ENCODE results near the gene MUC13.

MUC13 gene

DNA sequence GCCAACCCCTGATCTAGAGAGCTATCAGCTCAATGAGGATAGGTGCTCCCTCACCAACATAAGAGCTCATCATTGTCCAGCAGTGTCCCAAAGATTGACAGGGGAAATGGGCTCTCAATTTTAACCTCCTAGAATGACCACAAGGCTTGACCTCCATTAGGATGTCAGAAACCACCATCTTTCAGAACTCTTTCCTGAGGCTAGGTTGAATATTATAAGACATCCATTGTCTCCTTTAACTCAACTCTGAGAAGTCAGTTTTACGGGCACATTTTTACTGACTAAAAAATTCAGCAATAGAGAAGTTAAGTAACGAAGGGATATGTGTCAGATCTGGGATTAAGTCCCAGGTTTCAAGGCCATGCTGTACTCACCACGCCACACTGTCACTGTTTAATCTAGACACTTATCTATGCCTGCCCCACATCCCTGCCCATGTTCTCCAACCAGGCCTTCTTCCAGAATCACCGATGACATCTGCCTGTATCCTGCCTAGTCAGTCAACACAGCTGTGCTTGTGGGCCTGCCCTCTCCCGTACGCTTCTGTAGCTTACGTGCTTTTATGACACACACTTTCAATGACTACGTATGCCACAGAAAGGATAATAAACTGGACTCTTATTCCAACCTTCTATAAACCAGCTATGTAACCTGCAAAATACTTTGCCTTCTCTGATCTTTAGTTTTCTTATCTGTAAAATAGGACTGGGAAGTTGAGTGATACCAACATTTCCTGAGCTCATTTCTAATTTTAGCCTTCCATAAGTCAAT, 17.1 kb upstream of the MUC13 start:
- TF ChIP-seq, protein P1, sequence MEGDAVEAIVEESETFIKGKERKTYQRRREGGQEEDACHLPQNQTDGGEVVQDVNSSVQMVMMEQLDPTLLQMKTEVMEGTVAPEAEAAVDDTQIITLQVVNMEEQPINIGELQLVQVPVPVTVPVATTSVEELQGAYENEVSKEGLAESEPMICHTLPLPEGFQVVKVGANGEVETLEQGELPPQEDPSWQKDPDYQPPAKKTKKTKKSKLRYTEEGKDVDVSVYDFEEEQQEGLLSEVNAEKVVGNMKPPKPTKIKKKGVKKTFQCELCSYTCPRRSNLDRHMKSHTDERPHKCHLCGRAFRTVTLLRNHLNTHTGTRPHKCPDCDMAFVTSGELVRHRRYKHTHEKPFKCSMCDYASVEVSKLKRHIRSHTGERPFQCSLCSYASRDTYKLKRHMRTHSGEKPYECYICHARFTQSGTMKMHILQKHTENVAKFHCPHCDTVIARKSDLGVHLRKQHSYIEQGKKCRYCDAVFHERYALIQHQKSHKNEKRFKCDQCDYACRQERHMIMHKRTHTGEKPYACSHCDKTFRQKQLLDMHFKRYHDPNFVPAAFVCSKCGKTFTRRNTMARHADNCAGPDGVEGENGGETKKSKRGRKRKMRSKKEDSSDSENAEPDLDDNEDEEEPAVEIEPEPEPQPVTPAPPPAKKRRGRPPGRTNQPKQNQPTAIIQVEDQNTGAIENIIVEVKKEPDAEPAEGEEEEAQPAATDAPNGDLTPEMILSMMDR (IDR thresholded peaks at IDR 0.05; ENCODE audit: low read depth, low read length) = no peak
- H3K4me3 ChIP-seq (replicated peaks in 1 of 2; ENCODE audit: low read depth in 2 of 2, low read length in 2 of 2) = no peak overlapping the region

DNA sequence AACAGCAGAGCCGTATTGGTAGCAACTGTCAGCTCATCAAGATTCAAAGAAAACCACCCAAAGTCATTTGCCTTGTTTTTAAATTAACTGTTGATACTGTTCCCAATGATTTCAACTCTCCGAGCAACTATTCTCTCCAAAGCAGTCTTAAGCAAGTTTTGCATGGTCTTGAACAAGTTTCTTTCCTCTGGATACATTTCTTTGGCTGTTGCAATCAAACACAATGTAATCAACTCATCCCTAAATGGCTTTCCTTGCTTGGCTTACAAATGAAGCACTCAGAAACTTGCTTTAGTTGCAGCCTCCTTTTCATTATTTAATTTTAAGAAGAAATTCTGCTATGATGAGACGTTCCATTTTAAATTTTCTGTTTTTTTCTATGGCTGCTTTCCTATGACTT, 15.5 kb upstream of the MUC13 start:
- DNase-seq (ENCODE audit: low read depth in 2 of 2) = no peak
- no peak overlapping the region for H3K4me3 ChIP-seq (replicated peaks in 1 of 2; ENCODE audit: low read depth in 2 of 2, low read length in 2 of 2)
- TF ChIP-seq, protein P1 (IDR thresholded peaks at IDR 0.05; ENCODE audit: low read depth, low read length) = no peak

More for the DNA sequence above, 17.1 kb upstream of the MUC13 start:
- DNase-seq (ENCODE audit: low read depth in 2 of 2) = peak; percentile 40 to 79

DNA sequence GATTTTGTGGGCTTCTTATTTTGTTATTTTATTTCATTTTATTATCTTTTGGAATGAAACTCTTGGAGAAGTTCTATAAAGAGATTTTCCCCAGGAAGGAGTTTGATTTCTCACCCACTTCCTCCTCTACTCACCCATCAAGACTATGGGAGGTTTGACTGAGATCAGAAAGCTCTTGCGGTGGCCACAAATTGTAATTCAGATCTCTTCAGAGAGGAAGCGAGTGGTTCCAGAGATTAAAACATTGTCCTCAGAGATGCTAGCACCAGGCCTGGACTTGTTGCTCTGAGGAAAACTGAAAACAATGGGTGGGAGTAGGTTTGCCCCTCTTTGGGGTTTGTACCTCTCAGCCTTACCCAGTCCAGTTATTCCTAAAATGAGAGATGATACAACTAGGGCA, 8.1 kb upstream of the MUC13 start:
- TF ChIP-seq, protein P1 (IDR thresholded peaks at IDR 0.05; ENCODE audit: low read depth, low read length) = no peak
- no peak for DNase-seq (ENCODE audit: low read depth in 2 of 2)
- H3K4me3 ChIP-seq (replicated peaks in 1 of 2; ENCODE audit: low read depth in 2 of 2, low read length in 2 of 2) = no peak overlapping the region

DNA sequence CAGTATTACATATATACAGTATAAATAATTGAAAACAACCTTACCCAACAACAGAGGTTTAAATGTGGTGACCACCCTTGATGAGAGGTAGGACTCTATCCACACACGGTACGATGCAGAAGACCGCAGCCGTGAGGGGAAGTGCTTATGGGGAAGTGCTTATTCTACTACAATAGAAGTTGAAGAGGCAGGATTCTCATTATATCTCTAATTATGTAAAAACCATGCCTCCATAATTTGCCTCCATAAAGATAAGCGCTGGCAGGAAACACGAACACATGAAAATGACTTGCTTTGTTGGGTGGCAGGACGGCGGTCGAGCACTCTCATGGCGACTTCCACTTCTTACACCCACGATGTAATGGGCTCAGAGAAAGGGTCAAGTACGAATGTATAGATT, 7.2 kb upstream of the MUC13 start:
- H3K4me3 ChIP-seq (replicated peaks in 1 of 2; ENCODE audit: low read depth in 2 of 2, low read length in 2 of 2) = no peak overlapping the region
- TF ChIP-seq, protein P1 (IDR thresholded peaks at IDR 0.05; ENCODE audit: low read depth, low read length) = no peak
- DNase-seq (ENCODE audit: low read depth in 2 of 2) = no peak

DNA sequence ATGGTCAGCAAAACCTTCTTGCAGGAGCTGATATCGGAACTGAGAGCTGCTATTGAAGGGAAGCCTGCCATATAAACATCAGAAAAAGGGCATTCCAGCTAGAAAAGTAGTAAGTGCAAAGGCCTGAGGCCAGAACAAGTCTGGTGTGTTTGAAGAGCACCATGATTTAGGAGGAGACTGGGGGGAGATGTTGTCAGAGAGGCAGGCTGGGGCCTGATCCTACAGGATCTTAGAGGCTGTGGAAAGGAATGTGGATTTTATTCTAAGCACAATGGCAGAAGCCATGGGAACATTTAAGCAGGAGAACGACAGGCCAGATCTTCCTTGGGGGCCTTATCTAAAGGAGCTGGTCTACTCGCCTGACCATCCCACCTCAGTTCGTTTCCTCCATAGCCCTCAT, 5.1 kb upstream of the MUC13 start:
- no peak for DNase-seq (ENCODE audit: low read depth in 2 of 2)

DNA sequence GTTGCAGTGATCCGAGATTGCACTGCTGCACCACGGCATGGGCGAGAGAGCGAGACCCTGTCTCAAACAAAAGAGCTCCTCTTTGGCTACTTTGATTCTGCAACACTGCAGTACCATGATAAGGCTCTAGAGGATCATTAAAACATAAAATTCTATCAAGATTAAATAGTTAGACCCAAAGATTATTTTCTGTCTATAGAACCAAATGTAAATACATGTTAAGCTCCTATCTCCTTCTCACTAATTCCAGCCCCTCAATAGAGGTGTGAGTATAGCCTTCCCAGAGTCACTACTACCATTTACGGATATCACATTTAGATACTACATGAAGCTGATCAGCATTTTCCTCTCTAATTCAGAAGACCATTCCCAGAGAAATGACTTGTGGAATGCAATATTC, 4.3 kb upstream of the MUC13 start:
- TF ChIP-seq, protein P1 (IDR thresholded peaks at IDR 0.05; ENCODE audit: low read depth, low read length) = no peak
- no peak for DNase-seq (ENCODE audit: low read depth in 2 of 2)
- no peak overlapping the region for H3K4me3 ChIP-seq (replicated peaks in 1 of 2; ENCODE audit: low read depth in 2 of 2, low read length in 2 of 2)

More for the DNA sequence above, 5.1 kb upstream of the MUC13 start:
- H3K4me3 ChIP-seq (replicated peaks in 1 of 2; ENCODE audit: low read depth in 2 of 2, low read length in 2 of 2) = no peak overlapping the region
- TF ChIP-seq, protein P1 (IDR thresholded peaks at IDR 0.05; ENCODE audit: low read depth, low read length) = no peak

DNA sequence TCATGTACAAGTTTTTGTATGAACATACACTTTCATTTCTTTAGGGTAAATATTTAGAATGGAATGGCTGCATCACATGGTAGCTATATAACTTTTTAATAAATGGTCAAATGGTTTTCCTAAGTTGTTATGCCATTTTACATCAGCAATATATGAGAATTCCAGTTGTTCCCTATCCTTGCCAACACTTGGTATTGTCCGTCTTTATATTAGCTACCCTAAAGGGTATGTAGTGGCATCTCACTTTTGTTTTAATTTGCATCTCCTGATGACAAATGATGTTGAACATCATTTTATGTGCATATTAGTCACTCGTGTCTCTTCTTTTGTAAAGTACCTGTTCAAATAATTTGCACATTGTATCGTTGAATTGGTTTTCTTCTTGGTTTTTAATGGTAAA, 2.5 kb upstream of the MUC13 start:
- no peak overlapping the region for H3K4me3 ChIP-seq (replicated peaks in 1 of 2; ENCODE audit: low read depth in 2 of 2, low read length in 2 of 2)
- TF ChIP-seq, protein P1 (IDR thresholded peaks at IDR 0.05; ENCODE audit: low read depth, low read length) = no peak
- no peak for DNase-seq (ENCODE audit: low read depth in 2 of 2)
